CD14-positive monocyte (primary cell): Measurements from ENCODE around the gene SLC25A1. TPM values are rescaled to one million over a fixed set of nuclear protein-coding genes. Genes with fewer than 3 reads are reported as not detected.

Experiments
- DNase-seq, 3 donors: peaks; one replicate each; pipeline ENCODE4 v3.0.0-alpha.2; 2011 to 2022
- H2AFZ ChIP-seq: 2 replicates; pipeline ENCODE4 v1.6.0; 2012; ENCODE audit warnings: mild to moderate bottlenecking, low read depth, low read length, inconsistent platforms; ENCODE audit not compliant: insufficient read depth, poor library complexity, severe bottlenecking
- H3K27ac ChIP-seq, 2 donors: 1 replicate in 1 of 2; 2 replicates in 1 of 2; pipeline ENCODE4 v1.5.1; 2012 to 2013; ENCODE audit warnings: low read length in 2 of 2, control low read depth in 1 of 2, inconsistent platforms in 1 of 2, low read depth in 1 of 2, mild to moderate bottlenecking in 1 of 2
- H3K27me3 ChIP-seq, 2 donors: one replicate each; pipeline versions ENCODE4 v1.6.0 to v1.6.1; 2011 to 2013; ENCODE audit warnings: low read length in 2 of 2; ENCODE audit not compliant: control insufficient read depth in 2 of 2, insufficient read depth in 2 of 2
- H3K36me3 ChIP-seq, 2 donors: replicated peaks in 1 of 2; 1 replicate in 1 of 2; 2 replicates in 1 of 2; pipeline versions ENCODE4 v1.5.1 to v1.6.1; 2012 to 2013; ENCODE audit warnings: low read length in 2 of 2, control low read depth in 1 of 2, inconsistent platforms in 1 of 2, mild to moderate bottlenecking in 1 of 2; ENCODE audit not compliant: insufficient read depth in 2 of 2, control insufficient read depth in 1 of 2
- H3K4me1 ChIP-seq, 2 donors: 1 replicate in 1 of 2; 2 replicates in 1 of 2; pipeline versions ENCODE4 v1.5.1 to v1.6.1; 2012 to 2013; ENCODE audit warnings: low read length in 2 of 2, control low read depth in 1 of 2, inconsistent platforms in 1 of 2, mild to moderate bottlenecking in 1 of 2, moderate library complexity in 1 of 2; ENCODE audit not compliant: insufficient read depth in 2 of 2, control insufficient read depth in 1 of 2
- H3K4me2 ChIP-seq: replicated peaks from 2 replicates; pipeline ENCODE3; 2012; ENCODE audit warnings: low read length, moderate library complexity, mild to moderate bottlenecking; ENCODE audit not compliant: poor library complexity, severe bottlenecking; ENCODE audit errors: extremely low read depth
- H3K4me3 ChIP-seq, 3 experiments: fragments of 200-600 bp in 1 of 3; sonication (generic) in 1 of 3; replicated peaks in 1 of 3; 1 replicate in 2 of 3; 2 replicates in 1 of 3; pipeline ENCODE4 v1.5.1; 2011 to 2013; ENCODE audit warnings: low read length in 3 of 3, mild to moderate bottlenecking in 3 of 3, control low read depth in 2 of 3, low read depth in 2 of 3, inconsistent platforms in 1 of 3, moderate library complexity in 1 of 3
- H3K79me2 ChIP-seq: 2 replicates; pipeline ENCODE4 v1.6.0; 2012; ENCODE audit warnings: mild to moderate bottlenecking, control low read depth, inconsistent platforms, low read length, moderate library complexity; ENCODE audit not compliant: insufficient read depth
- H3K9ac ChIP-seq: 2 replicates; pipeline ENCODE4 v1.6.0; 2017; ENCODE audit warnings: low read length, mild to moderate bottlenecking; ENCODE audit not compliant: insufficient read depth, poor library complexity, severe bottlenecking
- H3K9me3 ChIP-seq, 2 donors: replicated peaks in 1 of 2; 1 replicate in 1 of 2; 2 replicates in 1 of 2; pipeline versions ENCODE4 v1.5.1 to v1.6.1; 2012 to 2013; ENCODE audit warnings: low read length in 2 of 2, control low read depth in 1 of 2; ENCODE audit not compliant: control insufficient read depth in 1 of 2, insufficient read depth in 1 of 2
- H4K20me1 ChIP-seq: 2 replicates; pipeline ENCODE4 v1.6.0; 2012; ENCODE audit warnings: mild to moderate bottlenecking, low read length, control low read depth, moderate library complexity; ENCODE audit not compliant: insufficient read depth
- H3K27ac Mint-ChIP-seq, 7 donors: one replicate each; pipeline ENCODE4 v1.8.0; 2020; ENCODE audit warnings: mild to moderate bottlenecking in 7 of 7, mixed read lengths in 7 of 7, moderate library complexity in 6 of 7, inconsistent platforms in 2 of 7
- H3K27me3 Mint-ChIP-seq, 3 donors: one replicate each; pipeline ENCODE4 v1.8.0; 2021 to 2022; ENCODE audit warnings: low read depth in 3 of 3, mild to moderate bottlenecking in 3 of 3, mixed read lengths in 3 of 3, moderate library complexity in 3 of 3, inconsistent platforms in 1 of 3
- H3K36me3 Mint-ChIP-seq, 2 donors: one replicate each; pipeline ENCODE4 v1.8.0; 2020; ENCODE audit warnings: mixed read lengths in 2 of 2, inconsistent platforms in 1 of 2, mild to moderate bottlenecking in 1 of 2
- H3K4me1 Mint-ChIP-seq: one replicate; pipeline ENCODE4 v1.8.0; 2020; ENCODE audit warnings: mild to moderate bottlenecking, mixed read lengths
- H3K4me3 Mint-ChIP-seq, 2 donors: one replicate each; pipeline ENCODE4 v1.8.0; 2020; ENCODE audit warnings: mild to moderate bottlenecking in 2 of 2, mixed read lengths in 2 of 2, moderate library complexity in 1 of 2
- H3K9me3 Mint-ChIP-seq, 7 donors: one replicate each; pipeline ENCODE4 v1.8.0; 2020 to 2022; ENCODE audit warnings: mixed read lengths in 7 of 7, mild to moderate bottlenecking in 6 of 7, moderate library complexity in 6 of 7, inconsistent platforms in 2 of 7
- WGBS: methylation state at CpG from one replicate; pipeline ENCODE4 v1.1.5; 2013; ENCODE audit warnings: missing lambda C conversion rate; ENCODE audit not compliant: insufficient coverage; 5-methylcytosine and 5-hydroxymethylcytosine counted together
- intact Hi-C, 2 donors: fragments of 100-400 bp; cut with micrococcal nuclease; formaldehyde crosslinking; loops; one replicate each; pipeline versions ENCODE4 v1.15.0 to v1.15.1; 2023
- polyA plus RNA-seq, 3 donors: library from polyadenylated mRNA; depleted of rRNA in 1 of 3; unstranded in 2 of 3; stranded (reverse) in 1 of 3; fragments of 300-500 nt in 2 of 3; fragments of >200 nt in 1 of 3; fragmentation: Illumina TruSeq in 2 of 3; gene quantifications; 1 replicate in 2 of 3; 2 replicates in 1 of 3; pipeline ENCODE4 v1.2.3, GENCODE V29; 2012 to 2021
- TF ChIP-seq, protein P1 (sequence below): fragments of 200-600 bp; IDR thresholded peaks from one replicate; pipeline ENCODE4 v1.8.0; 2022; ENCODE audit warnings: antibody characterized with exemption, mild to moderate bottlenecking

Gene SLC25A1
- polyA plus RNA-seq, 3 donors: 15.2 to 37.4 (median 35.1) TPM

DNA sequence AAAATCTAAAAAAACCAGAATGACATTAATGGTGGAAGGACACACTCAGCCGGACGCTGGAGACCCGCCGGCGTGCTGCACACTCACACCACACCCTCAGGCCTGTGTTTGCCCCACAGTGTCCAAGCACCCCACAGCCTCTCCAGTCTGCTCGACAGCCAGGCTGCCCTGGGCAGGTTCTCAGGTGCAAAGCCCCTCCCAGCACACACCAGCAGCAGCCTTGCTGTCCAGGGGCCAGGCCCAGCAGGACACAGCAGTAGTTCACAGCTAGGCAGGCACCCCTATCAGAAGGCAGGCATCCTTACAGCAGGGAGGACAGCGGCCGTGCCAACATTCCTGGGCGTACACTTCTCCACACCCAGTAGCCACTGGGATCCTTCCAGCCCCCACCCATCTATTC lies 1.7 kb upstream of the SLC25A1 start:
- Histone ChIP-seq H2AFZ (no peak overlapping the region), H3K9me3 (no peaks in the 10 kb centered on the region), H3K36me3 (peaks cover 7 to 20% of the 10 kb centered on the region in 2 donors), H3K27ac (no peak overlapping the region), H3K79me2 (no peaks in the 10 kb centered on the region), H3K27me3 (no peaks in the 10 kb centered on the region), H4K20me1 (peaks cover 6% of the 10 kb centered on the region), H3K4me1 (peaks cover 15 to 25% of the 10 kb centered on the region in 2 donors), H3K9ac (no peak overlapping the region), H3K4me3 (no peak overlapping the region), H3K4me2 (no peak overlapping the region)
- Mint-ChIP-seq H3K9me3 (peaks cover 0 to 2% (median 0%) of the 10 kb centered on the region in 7 donors), H3K27me3 (peaks cover 0 to 3% (median 2%) of the 10 kb centered on the region in 3 donors), H3K4me3 (no peak overlapping the region), H3K4me1 (peaks cover 9% of the 10 kb centered on the region), H3K36me3 (peaks cover 14 to 23% of the 10 kb centered on the region in 2 donors), H3K27ac (peak overlapping the region in 2 of 7 donors; percentile 35 to 41)
- no peak for DNase-seq
- 95% methylated on average over 9 of the region's 9 CpGs for WGBS
- TF ChIP-seq, protein P1, sequence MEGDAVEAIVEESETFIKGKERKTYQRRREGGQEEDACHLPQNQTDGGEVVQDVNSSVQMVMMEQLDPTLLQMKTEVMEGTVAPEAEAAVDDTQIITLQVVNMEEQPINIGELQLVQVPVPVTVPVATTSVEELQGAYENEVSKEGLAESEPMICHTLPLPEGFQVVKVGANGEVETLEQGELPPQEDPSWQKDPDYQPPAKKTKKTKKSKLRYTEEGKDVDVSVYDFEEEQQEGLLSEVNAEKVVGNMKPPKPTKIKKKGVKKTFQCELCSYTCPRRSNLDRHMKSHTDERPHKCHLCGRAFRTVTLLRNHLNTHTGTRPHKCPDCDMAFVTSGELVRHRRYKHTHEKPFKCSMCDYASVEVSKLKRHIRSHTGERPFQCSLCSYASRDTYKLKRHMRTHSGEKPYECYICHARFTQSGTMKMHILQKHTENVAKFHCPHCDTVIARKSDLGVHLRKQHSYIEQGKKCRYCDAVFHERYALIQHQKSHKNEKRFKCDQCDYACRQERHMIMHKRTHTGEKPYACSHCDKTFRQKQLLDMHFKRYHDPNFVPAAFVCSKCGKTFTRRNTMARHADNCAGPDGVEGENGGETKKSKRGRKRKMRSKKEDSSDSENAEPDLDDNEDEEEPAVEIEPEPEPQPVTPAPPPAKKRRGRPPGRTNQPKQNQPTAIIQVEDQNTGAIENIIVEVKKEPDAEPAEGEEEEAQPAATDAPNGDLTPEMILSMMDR: no peak
- intact Hi-C loops: no loop called here

DNA sequence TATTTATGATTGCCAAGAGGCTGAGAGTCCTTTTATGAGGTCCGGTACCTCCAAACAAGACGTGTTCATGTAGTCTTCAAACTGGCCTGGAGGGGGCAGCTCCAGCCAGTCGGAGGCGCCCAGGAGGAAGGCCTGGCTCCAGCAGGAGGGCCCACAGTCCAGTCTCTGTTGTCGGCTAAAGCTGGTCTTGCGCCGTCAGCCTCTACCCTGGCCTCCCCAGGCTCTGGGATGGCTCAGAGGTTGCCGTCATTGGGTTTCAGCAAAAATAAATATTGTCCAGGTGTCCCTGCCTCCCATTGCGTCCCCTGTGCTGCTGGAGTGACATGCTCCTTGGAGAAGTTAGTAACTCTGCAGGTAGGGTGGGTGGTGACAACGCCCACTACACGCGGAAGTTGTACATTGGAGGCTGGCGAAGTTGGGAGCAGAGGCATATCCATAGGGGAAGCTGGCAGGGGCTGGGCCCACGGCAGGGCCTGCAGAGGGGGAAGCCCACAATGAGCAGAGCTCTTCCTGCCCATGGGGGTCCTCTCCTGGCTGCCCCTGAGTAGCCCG lies 1.0 kb upstream of the SLC25A1 start:
- intact Hi-C loops: loop anchor here (2.0 to 5.0 kb wide), 2 partner anchors 113 kb away; partner anchors contain the start of gene CLTCL1 (in 1 of the 2)

More for the DNA sequence above, 1.0 kb upstream of the SLC25A1 start:
- H3K36me3 Mint-ChIP-seq: peaks cover 9 to 17% of the 10 kb centered on the region in 2 donors
- Histone ChIP-seq H3K27ac (no peak overlapping the region), H3K27me3 (no peaks in the 10 kb centered on the region), H3K4me1 (peaks cover 21 to 32% of the 10 kb centered on the region in 2 donors), H2AFZ (peak overlapping the region; percentile 83), H3K9ac (no peak overlapping the region), H4K20me1 (peaks cover 10% of the 10 kb centered on the region), H3K9me3 (no peaks in the 10 kb centered on the region), H3K36me3 (peaks cover 7 to 19% of the 10 kb centered on the region in 2 donors), H3K4me2 (peak overlapping the region; percentile 96), H3K79me2 (no peaks in the 10 kb centered on the region), H3K4me3 (peak overlapping the region; percentile 49 to 83 (median 53))
- peaks cover 0 to 3% (median 2%) of the 10 kb centered on the region in 3 donors for H3K27me3 Mint-ChIP-seq
- peak; percentile 36 to 63 (median 48) for DNase-seq
- H3K4me1 Mint-ChIP-seq: peaks cover 14% of the 10 kb centered on the region
- TF ChIP-seq, protein P1: peak; percentile 74
- H3K9me3 Mint-ChIP-seq: peaks cover 0 to 2% (median 0%) of the 10 kb centered on the region in 7 donors
- H3K4me3 Mint-ChIP-seq: peak overlapping the region; percentile 74 to 77
- peak overlapping the region in 2 of 7 donors; percentile 63 to 75 for H3K27ac Mint-ChIP-seq
- 31% methylated on average over 14 of the region's 15 CpGs for WGBS
